HCT116 (cell line): ENCODE results near the gene ARHGEF37. TPM values are rescaled to one million over a fixed set of nuclear protein-coding genes. Genes with fewer than 3 reads are reported as not detected.
"Not testable (repeated sequence)": the region's sequence is repeated elsewhere in the genome, so short reads cannot be mapped to it uniquely, and the experiment has no call there.

Experiments used
- ATAC-seq: fragments of 200-7000 bp; cut with Tn5 transposase; 2 replicates; pipeline ENCODE4 v1.9.1; 2020; ENCODE audit warnings: mild to moderate bottlenecking, moderate library complexity
- BruUV-seq: library from RNA; stranded (reverse); fragments of 400-500 nt; replicated peaks from 2 replicates; lab custom pipeline; 2021; lab: Mats Ljungman, UMichigan
- CTCF ChIA-PET: fragments of 300-600 bp; sonication (Branson Sonifier 250); formaldehyde crosslinking; loops from one replicate; lab custom pipeline; 2021; ENCODE audit warnings: antibody characterized with exemption; lab: Charles Lee
- POLR2A ChIA-PET: fragments of 300-600, 350-600 bp; sonication (Branson Sonifier 250); formaldehyde crosslinking; loops from one replicate; lab custom pipeline; 2021; ENCODE audit warnings: antibody characterized with exemption; lab: Charles Lee
- RAD21 ChIA-PET, 2 experiments: fragments of 300-600 bp; sonication (Branson Sonifier 250); formaldehyde crosslinking; loops; one replicate each; lab custom pipeline; 2023; ENCODE audit warnings: low total read pairs in 2 of 2; ENCODE audit not compliant: uncharacterized antibody in 2 of 2, unreplicated experiment in 2 of 2, low non-redundant PET in 1 of 2; lab: Charles Lee
- DNase-seq: peaks from one replicate; pipeline ENCODE4 v3.0.0-alpha.2; 2010; ENCODE audit warnings: low read depth, low spot score
- H2AFZ ChIP-seq: fragments of 200-600 bp; shearing (Covaris generic), sonication (generic); 2 replicates; pipeline ENCODE4 v1.6.1; 2017; ENCODE audit warnings: low read depth, mixed run types, mixed read lengths, antibody characterized with exemption, low read length; ENCODE audit not compliant: poor library complexity, severe bottlenecking
- H3K27ac ChIP-seq: 2 replicates; pipeline ENCODE4 v1.5.1; 2012; ENCODE audit warnings: low read depth, low read length
- H3K27me3 ChIP-seq: fragments of 200-600 bp; sonication (generic); 2 replicates; pipeline ENCODE4 v1.6.1; 2016; ENCODE audit warnings: mixed run types, low read length, mixed read lengths; ENCODE audit not compliant: insufficient read depth
- H3K36me3 ChIP-seq, 2 experiments: fragments of 200-500 bp in 1 of 2; fragments of 200-600 bp in 1 of 2; sonication (Bioruptor generic) in 1 of 2; sonication (generic) in 1 of 2; 2 replicates each; pipeline versions ENCODE4 v1.5.1 to v1.6.1; 2014 to 2016; ENCODE audit warnings: low read length in 2 of 2, inconsistent platforms in 1 of 2, mixed read lengths in 1 of 2, mixed run types in 1 of 2; ENCODE audit not compliant: insufficient read depth in 2 of 2, control insufficient read depth in 1 of 2
- H3K4me1 ChIP-seq, 2 experiments: fragments of 200-600 bp in 1 of 2; sonication (generic) in 1 of 2; 2 replicates each; pipeline versions ENCODE4 v1.5.1 to v1.6.1; 2012 to 2017; ENCODE audit warnings: low read length in 2 of 2, inconsistent platforms in 1 of 2, mild to moderate bottlenecking in 1 of 2, mixed read lengths in 1 of 2, mixed run types in 1 of 2, moderate library complexity in 1 of 2; ENCODE audit not compliant: insufficient read depth in 2 of 2, control insufficient read depth in 1 of 2
- H3K4me2 ChIP-seq: fragments of 200-600 bp; sonication (generic); 2 replicates; pipeline ENCODE4 v1.6.1; 2017; ENCODE audit warnings: mixed run types, low read length, mixed read lengths
- H3K4me3 ChIP-seq, 2 experiments: fragments of 200-600 bp in 1 of 2; sonication (generic) in 1 of 2; replicated peaks in 1 of 2; 2 replicates each; pipeline ENCODE4 v1.5.1; 2011 to 2016; ENCODE audit warnings: low read length in 2 of 2, control low read depth in 1 of 2, low read depth in 1 of 2, mild to moderate bottlenecking in 1 of 2, mixed read lengths in 1 of 2, mixed run types in 1 of 2
- H3K79me2 ChIP-seq: fragments of 200-600 bp; sonication (generic); 2 replicates; pipeline ENCODE4 v1.6.1; 2017; ENCODE audit warnings: mild to moderate bottlenecking, mixed run types, low read length, moderate library complexity, mixed read lengths; ENCODE audit not compliant: insufficient read depth
- H3K9ac ChIP-seq: fragments of 200-600 bp; sonication (generic); 2 replicates; pipeline ENCODE4 v1.6.1; 2016; ENCODE audit warnings: low read length, mixed read lengths
- H3K9me2 ChIP-seq: fragments of 200-600 bp; sonication (generic), shearing (Covaris generic); 2 replicates; pipeline ENCODE4 v1.6.1; 2017; ENCODE audit warnings: mixed run types, mild to moderate bottlenecking, moderate library complexity; ENCODE audit not compliant: insufficient read depth
- H3K9me3 ChIP-seq, 2 experiments: fragments of 200-500 bp in 1 of 2; fragments of 200-600 bp in 1 of 2; sonication (Bioruptor generic) in 1 of 2; sonication (generic) in 1 of 2; 2 replicates each; pipeline ENCODE4 v1.6.1; 2014 to 2017; ENCODE audit warnings: low read length in 2 of 2, mixed read lengths in 2 of 2, inconsistent platforms in 1 of 2, low read depth in 1 of 2, mild to moderate bottlenecking in 1 of 2, mixed run types in 1 of 2, moderate library complexity in 1 of 2; ENCODE audit not compliant: control insufficient read depth in 1 of 2, insufficient read depth in 1 of 2
- H4K20me1 ChIP-seq: fragments of 200-600 bp; sonication (generic), shearing (Covaris generic); 2 replicates; pipeline ENCODE4 v1.6.1; 2017; ENCODE audit warnings: mixed run types, mild to moderate bottlenecking, moderate library complexity; ENCODE audit not compliant: insufficient read depth
- EZH2phosphoT487 ChIP-seq: fragments of 200-600 bp; IDR thresholded peaks from 2 replicates; pipeline ENCODE4 v1.6.1; 2018; ENCODE audit warnings: antibody characterized with exemption, borderline replicate concordance
- FOSL1 ChIP-seq: IDR thresholded peaks from 2 replicates; pipeline ENCODE4 v1.6.1; 2012; ENCODE audit warnings: low read depth
- SIN3A ChIP-seq: IDR thresholded peaks from 2 replicates; pipeline ENCODE4 v1.6.1; 2012; ENCODE audit warnings: low read depth
- SP1 ChIP-seq: IDR thresholded peaks from 2 replicates; pipeline ENCODE4 v1.6.1; 2012; ENCODE audit warnings: low read depth
- TCF7L2 ChIP-seq: IDR thresholded peaks from 2 replicates; pipeline ENCODE4 v1.7.0; 2011; ENCODE audit warnings: borderline replicate concordance, inconsistent platforms; ENCODE audit not compliant: insufficient read depth, insufficient read length; ENCODE audit errors: extremely low read depth
- ZFX ChIP-seq: fragments of 450-650 bp; IDR thresholded peaks from 2 replicates; pipeline ENCODE4 v1.6.1; 2017
- intact Hi-C: fragments of 100-400 bp; cut with micrococcal nuclease; formaldehyde crosslinking; loops from 2 replicates; pipeline ENCODE4 v1.10.0; 2022
- total RNA-seq: library from RNA; stranded (reverse); gene quantifications from one replicate; pipeline ENCODE4 v1.2.1, GENCODE V29; 2021; ENCODE audit not compliant: unreplicated experiment

ARHGEF37 gene
- total RNA-seq, 1 experiment from 2014 or later, result 7.0 TPM

- CTCF ChIA-PET, result no interaction called here
- ATAC-seq, result no peak
- Histone ChIP-seq H3K4me3 (no peak overlapping the region), H2AFZ (no peak overlapping the region), H3K4me1 (peaks cover 7 to 21% of the 10 kb centered on the region in 2 experiments), H3K36me3 (no peaks in the 10 kb centered on the region), H3K79me2 (no peaks in the 10 kb centered on the region), H3K27ac (no peak overlapping the region), H3K9ac (no peak overlapping the region), H3K4me2 (no peak overlapping the region), H3K9me2 (no peaks in the 10 kb centered on the region), H3K9me3 (no peaks in the 10 kb centered on the region), H4K20me1 (no peaks in the 10 kb centered on the region), H3K27me3 (no peaks in the 10 kb centered on the region)
- BruUV-seq, result no TSS peak
- TF ChIP-seq SP1, result no peak
- TF ChIP-seq SIN3A, result no peak
- no peak for TF ChIP-seq EZH2phosphoT487
- no peak for TF ChIP-seq ZFX
- no peak for TF ChIP-seq FOSL1
- no peak for TF ChIP-seq TCF7L2
- DNase-seq, result no peak
- intact Hi-C loops, result no loop called here
- POLR2A ChIA-PET, result no interaction called here
- RAD21 ChIA-PET, result no interaction called here
Measured at GRCh38 chr5:149597618-149598017, 16.3 kb downstream of the ARHGEF37 start.

DNA sequence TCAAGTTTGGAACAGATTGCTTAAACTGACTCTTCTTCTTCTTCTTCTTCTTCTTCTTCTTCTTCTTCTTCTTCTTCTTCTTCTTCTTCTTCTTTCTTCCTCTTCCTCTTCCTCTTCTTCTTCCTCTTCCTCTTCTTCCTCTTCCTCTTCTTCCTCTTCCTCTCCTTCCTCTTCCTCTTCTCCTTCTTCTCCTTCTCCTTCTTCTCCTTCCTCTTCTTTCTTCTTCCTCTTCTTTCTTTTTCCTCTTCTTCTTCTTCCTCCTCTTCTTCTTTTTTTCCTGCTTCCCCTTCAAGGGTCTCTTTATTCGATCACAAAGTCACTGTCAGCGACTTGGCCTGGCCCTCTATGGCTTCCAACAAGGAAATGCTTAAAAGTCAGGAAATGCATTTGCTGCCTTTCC is 16.9 kb downstream of the ARHGEF37 start:
- BruUV-seq, H3K79me2 ChIP-seq, H3K36me3 ChIP-seq, H4K20me1 ChIP-seq, H3K27ac ChIP-seq, H3K27me3 ChIP-seq, H3K9ac ChIP-seq, H3K4me3 ChIP-seq, H3K4me2 ChIP-seq, H2AFZ ChIP-seq, ATAC-seq, POLR2A ChIA-PET, DNase-seq, intact Hi-C loops, H3K9me2 ChIP-seq, RAD21 ChIA-PET, H3K9me3 ChIP-seq: not testable (repeated sequence)
- CTCF ChIA-PET, result interaction anchor here (1.0 to 1.4 kb wide), 3 partner anchors 10 to 21 kb away, joined by 3 to 6 read pairs (median 4); no protein-coding TSS in a partner anchor
- H3K4me1 ChIP-seq, result peaks cover 10 to 25% of the 10 kb centered on the region in 2 experiments
